Measurements from ENCODE around the gene CRX.
"Not testable (repeated sequence)": the region's sequence is repeated elsewhere in the genome, so short reads cannot be mapped to it uniquely, and the experiment has no call there.

The CRX gene

GRCh38 chr19:47818221-47818620 lies 3.5 kb upstream of the CRX start:
- not testable (repeated sequence) for DNase-seq (ENCODE audit: low spot score); H3K36me3 Mint-ChIP-seq (ENCODE audit: low read depth); H3K4me1 Mint-ChIP-seq (ENCODE audit: low read depth); H3K9me3 Mint-ChIP-seq; H3K27ac Mint-ChIP-seq; H3K4me3 Mint-ChIP-seq
- H3K27me3 Mint-ChIP-seq (ENCODE audit: low read depth): peaks cover 19% of the 10 kb centered on the region

- no peak for DNase-seq (ENCODE audit: low spot score)
- H3K9me3 Mint-ChIP-seq: no peaks in the 10 kb centered on the region
- peaks cover 3% of the 10 kb centered on the region for H3K4me1 Mint-ChIP-seq (ENCODE audit: low read depth)
- peaks cover 19% of the 10 kb centered on the region for H3K27me3 Mint-ChIP-seq (ENCODE audit: low read depth)
- H3K4me3 Mint-ChIP-seq: peak overlapping the region; percentile 9
- H3K36me3 Mint-ChIP-seq (ENCODE audit: low read depth): no peaks in the 10 kb centered on the region
- H3K27ac Mint-ChIP-seq: no peak overlapping the region
Measured at GRCh38 chr19:47819858-47820257, 1.9 kb upstream of the CRX start.

- Mint-ChIP-seq H3K4me1 (ENCODE audit: low read depth) (peaks cover 3% of the 10 kb centered on the region), H3K27ac (no peak overlapping the region), H3K27me3 (ENCODE audit: low read depth) (peaks cover 19% of the 10 kb centered on the region), H3K36me3 (ENCODE audit: low read depth) (no peaks in the 10 kb centered on the region), H3K4me3 (no peak overlapping the region), H3K9me3 (no peaks in the 10 kb centered on the region)
- DNase-seq (ENCODE audit: low spot score): no peak
Measured at GRCh38 chr19:47820410-47820809, 1.3 kb upstream of the CRX start.

DNA sequence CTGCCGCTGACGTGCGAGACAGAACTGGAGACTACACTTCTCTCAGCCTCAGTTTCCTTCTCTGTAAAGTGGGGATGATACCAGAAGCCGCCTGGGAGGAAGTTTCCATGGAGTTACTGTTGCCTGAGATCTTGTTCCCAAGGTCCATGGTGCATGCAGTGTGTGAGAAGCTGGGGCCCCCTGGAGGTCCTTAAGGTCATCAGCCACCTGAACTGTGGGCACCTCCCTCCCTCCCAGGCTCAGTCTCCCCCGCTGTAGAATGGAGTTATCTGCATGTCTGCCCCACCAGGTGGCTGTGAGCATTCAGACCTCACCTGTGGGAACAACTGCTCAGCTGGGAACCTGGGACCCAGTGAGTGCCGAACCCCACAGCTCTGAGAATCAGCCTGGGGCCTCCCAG lies 2.7 kb downstream of the CRX start:
- H3K36me3 Mint-ChIP-seq (ENCODE audit: low read depth): no peaks in the 10 kb centered on the region
- DNase-seq (ENCODE audit: low spot score): no peak
- H3K9me3 Mint-ChIP-seq: no peaks in the 10 kb centered on the region
- peaks cover 3% of the 10 kb centered on the region for H3K4me1 Mint-ChIP-seq (ENCODE audit: low read depth)
- no peak overlapping the region for H3K27ac Mint-ChIP-seq
- peaks cover 13% of the 10 kb centered on the region for H3K27me3 Mint-ChIP-seq (ENCODE audit: low read depth)
- H3K4me3 Mint-ChIP-seq: no peak overlapping the region

GRCh38 chr19:47826800-47827199 lies 5.1 kb downstream of the CRX start:
- H3K36me3 Mint-ChIP-seq (ENCODE audit: low read depth): no peaks in the 10 kb centered on the region
- DNase-seq (ENCODE audit: low spot score): no peak
- H3K4me3 Mint-ChIP-seq: no peak overlapping the region
- H3K9me3 Mint-ChIP-seq: no peaks in the 10 kb centered on the region
- no peaks in the 10 kb centered on the region for H3K4me1 Mint-ChIP-seq (ENCODE audit: low read depth)
- H3K27ac Mint-ChIP-seq: no peak overlapping the region
- no peaks in the 10 kb centered on the region for H3K27me3 Mint-ChIP-seq (ENCODE audit: low read depth)

DNA sequence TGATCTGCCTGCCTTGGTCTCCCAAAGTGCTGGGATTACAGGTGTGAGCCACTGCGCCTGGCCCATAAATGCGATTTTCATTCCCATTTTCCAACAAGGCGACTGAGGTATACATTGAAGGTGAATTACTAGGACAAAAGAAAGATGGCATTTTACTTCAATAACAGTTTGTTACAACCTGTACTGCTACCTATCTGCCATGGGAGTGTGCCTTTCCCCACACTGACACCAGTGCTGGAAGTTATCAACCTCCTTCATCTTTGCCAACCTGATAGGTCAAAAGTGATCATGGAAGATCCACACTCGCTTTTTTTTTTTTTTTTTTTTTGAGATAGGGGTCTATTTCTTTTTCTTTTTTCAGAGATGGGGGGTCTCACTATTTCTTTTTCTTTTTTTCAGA lies 11.0 kb downstream of the CRX start:
- Mint-ChIP-seq H3K4me3 (no peak overlapping the region), H3K36me3 (ENCODE audit: low read depth) (no peaks in the 10 kb centered on the region), H3K27me3 (ENCODE audit: low read depth) (no peaks in the 10 kb centered on the region), H3K4me1 (ENCODE audit: low read depth) (no peaks in the 10 kb centered on the region), H3K9me3 (no peaks in the 10 kb centered on the region), H3K27ac (no peak overlapping the region)
- DNase-seq (ENCODE audit: low spot score): no peak

- no peak overlapping the region for H3K27ac Mint-ChIP-seq
- no peak overlapping the region for H3K4me3 Mint-ChIP-seq
- H3K4me1 Mint-ChIP-seq (ENCODE audit: low read depth): no peaks in the 10 kb centered on the region
- DNase-seq (ENCODE audit: low spot score): no peak
- H3K27me3 Mint-ChIP-seq (ENCODE audit: low read depth): no peaks in the 10 kb centered on the region
- no peaks in the 10 kb centered on the region for H3K36me3 Mint-ChIP-seq (ENCODE audit: low read depth)
- H3K9me3 Mint-ChIP-seq: no peaks in the 10 kb centered on the region
Measured at GRCh38 chr19:47836038-47836437, 14.3 kb downstream of the CRX start.

- DNase-seq (ENCODE audit: low spot score): no peak
- Mint-ChIP-seq H3K36me3 (ENCODE audit: low read depth) (no peaks in the 10 kb centered on the region), H3K27me3 (ENCODE audit: low read depth) (peaks cover 8% of the 10 kb centered on the region), H3K27ac (no peak overlapping the region), H3K4me1 (ENCODE audit: low read depth) (no peaks in the 10 kb centered on the region), H3K4me3 (no peak overlapping the region), H3K9me3 (no peaks in the 10 kb centered on the region)
Measured at GRCh38 chr19:47839411-47839810, 17.7 kb downstream of the CRX start.

DNA sequence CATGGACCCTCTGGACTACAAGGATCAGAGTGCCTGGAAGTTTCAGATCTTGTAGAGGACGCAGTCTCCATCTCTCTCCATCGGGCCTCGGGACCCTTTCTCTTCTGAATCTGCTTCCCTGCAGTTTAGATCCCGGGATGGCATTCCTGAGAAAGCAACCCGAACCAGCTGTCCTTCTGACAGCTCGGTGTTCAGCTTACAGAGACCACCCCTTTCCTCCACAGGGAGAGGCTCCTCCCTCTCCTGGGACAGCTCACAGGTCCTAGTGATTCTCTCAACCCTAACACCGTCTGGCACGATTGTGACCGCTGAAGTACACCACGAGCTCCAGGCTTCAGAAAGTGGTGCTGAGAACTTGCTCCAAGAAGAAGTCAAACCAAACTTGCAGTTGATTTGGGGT lies 18.2 kb downstream of the CRX start:
- H3K4me1 Mint-ChIP-seq (ENCODE audit: low read depth): no peaks in the 10 kb centered on the region
- no peak overlapping the region for H3K4me3 Mint-ChIP-seq
- no peaks in the 10 kb centered on the region for H3K9me3 Mint-ChIP-seq
- H3K36me3 Mint-ChIP-seq (ENCODE audit: low read depth): no peaks in the 10 kb centered on the region
- DNase-seq (ENCODE audit: low spot score): no peak
- H3K27me3 Mint-ChIP-seq (ENCODE audit: low read depth): peaks cover 8% of the 10 kb centered on the region
- H3K27ac Mint-ChIP-seq: no peak overlapping the region

GRCh38 chr19:47842941-47843340 lies 21.2 kb downstream of the CRX start:
- no peak for DNase-seq (ENCODE audit: low spot score)
- no peak overlapping the region for H3K4me3 Mint-ChIP-seq
- no peaks in the 10 kb centered on the region for H3K4me1 Mint-ChIP-seq (ENCODE audit: low read depth)
- no peaks in the 10 kb centered on the region for H3K9me3 Mint-ChIP-seq
- H3K36me3 Mint-ChIP-seq (ENCODE audit: low read depth): no peaks in the 10 kb centered on the region
- no peak overlapping the region for H3K27ac Mint-ChIP-seq
- peaks cover 8% of the 10 kb centered on the region for H3K27me3 Mint-ChIP-seq (ENCODE audit: low read depth)

GRCh38 chr19:47848425-47848822 lies 26.7 kb downstream of the CRX start:
- H3K27me3 Mint-ChIP-seq (ENCODE audit: low read depth): peaks cover 32% of the 10 kb centered on the region
- peak overlapping the region; percentile 5 for H3K4me3 Mint-ChIP-seq

DNA sequence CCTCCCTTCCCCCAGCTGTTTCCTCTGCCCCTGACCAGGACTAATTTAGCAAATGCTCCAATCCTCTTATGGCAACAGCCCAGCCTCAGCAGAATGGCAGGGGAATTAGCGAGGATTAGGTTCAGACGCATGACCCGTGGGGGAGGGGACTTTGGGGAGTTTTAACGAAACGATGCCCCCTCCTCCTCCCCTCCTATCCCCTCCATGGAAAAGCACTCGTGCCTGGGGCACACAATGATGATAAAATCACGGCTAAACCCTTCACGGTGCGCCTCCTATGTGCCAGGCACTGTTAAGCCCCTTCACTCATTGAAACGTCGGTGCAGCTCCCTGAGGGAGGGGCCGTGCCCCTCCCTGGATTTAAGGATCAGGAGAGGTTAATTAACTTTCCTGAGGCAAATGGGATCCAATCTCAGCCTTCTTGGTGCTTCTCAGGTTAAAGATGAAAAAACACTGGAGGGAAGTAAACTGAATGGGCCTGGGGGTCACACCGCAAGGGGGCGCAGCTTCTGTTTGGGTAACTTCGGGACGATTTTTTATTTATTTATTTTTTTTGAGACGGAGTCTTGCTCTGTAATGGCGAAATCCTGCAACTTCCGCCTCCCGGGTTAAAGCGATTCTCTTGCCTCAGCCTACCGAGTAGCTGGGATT lies 27.2 kb downstream of the CRX start:
- Mint-ChIP-seq H3K9me3 (no peaks in the 10 kb centered on the region), H3K27ac (no peak overlapping the region), H3K4me1 (ENCODE audit: low read depth) (peaks cover 8% of the 10 kb centered on the region), H3K36me3 (ENCODE audit: low read depth) (no peaks in the 10 kb centered on the region), H3K27me3 (ENCODE audit: low read depth) (peaks cover 33% of the 10 kb centered on the region), H3K4me3 (peak overlapping the region; percentile 5)
- peak; percentile 10 for DNase-seq (ENCODE audit: low spot score)

More at GRCh38 chr19:47848425-47848822, 26.7 kb downstream of the CRX start:
- Mint-ChIP-seq H3K36me3 (ENCODE audit: low read depth) (no peaks in the 10 kb centered on the region), H3K27ac (no peak overlapping the region), H3K9me3 (no peaks in the 10 kb centered on the region), H3K4me1 (ENCODE audit: low read depth) (peaks cover 4% of the 10 kb centered on the region)
- DNase-seq (ENCODE audit: low spot score): no peak

DNA sequence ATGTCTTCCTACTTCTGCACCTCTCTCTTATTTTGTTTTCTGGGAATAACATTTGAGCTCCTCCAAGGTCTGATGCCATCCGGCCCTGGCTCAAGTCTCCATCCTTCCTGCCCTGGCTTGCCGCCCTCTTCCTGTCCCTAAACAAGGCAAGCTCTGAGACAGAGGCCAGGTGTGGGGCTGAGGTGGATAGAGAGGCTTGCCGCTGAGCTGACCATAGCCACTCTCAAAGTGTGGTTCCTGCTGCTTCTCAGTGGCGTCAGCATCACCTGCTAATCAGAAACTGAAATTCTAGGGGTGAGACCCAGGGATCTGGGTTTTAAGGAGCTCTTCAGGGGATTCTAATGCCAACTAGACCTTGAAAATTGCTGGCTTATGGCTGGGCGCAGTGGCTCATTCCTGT lies 31.3 kb downstream of the CRX start:
- H3K27ac Mint-ChIP-seq: no peak overlapping the region
- H3K4me3 Mint-ChIP-seq: no peak overlapping the region
- no peaks in the 10 kb centered on the region for H3K36me3 Mint-ChIP-seq (ENCODE audit: low read depth)
- peaks cover 34% of the 10 kb centered on the region for H3K27me3 Mint-ChIP-seq (ENCODE audit: low read depth)
- peaks cover 10% of the 10 kb centered on the region for H3K4me1 Mint-ChIP-seq (ENCODE audit: low read depth)
- H3K9me3 Mint-ChIP-seq: no peaks in the 10 kb centered on the region
- DNase-seq (ENCODE audit: low spot score): no peak

DNA sequence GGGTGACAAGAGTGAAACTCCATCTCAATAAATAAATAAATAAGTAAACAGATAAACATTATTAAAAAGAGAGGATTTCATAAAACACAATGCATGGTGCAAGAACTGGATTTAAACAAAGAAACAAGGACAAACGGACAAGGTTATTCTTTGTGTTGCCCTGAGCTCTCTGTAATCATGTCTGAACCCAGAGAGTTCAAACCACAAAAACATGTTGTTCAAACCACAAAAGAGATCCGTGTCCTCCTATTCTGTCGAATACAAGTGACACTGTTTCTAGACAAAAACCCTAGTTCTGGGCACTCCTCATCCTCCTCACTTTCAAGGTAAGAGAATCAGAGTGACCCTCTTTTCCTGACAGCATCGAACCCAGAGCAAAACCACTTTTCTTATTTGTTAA lies 32.7 kb downstream of the CRX start:
- Mint-ChIP-seq H3K4me1 (ENCODE audit: low read depth) (peaks cover 8% of the 10 kb centered on the region), H3K4me3 (no peak overlapping the region), H3K27ac (no peak overlapping the region), H3K27me3 (ENCODE audit: low read depth) (peaks cover 23% of the 10 kb centered on the region), H3K36me3 (ENCODE audit: low read depth) (no peaks in the 10 kb centered on the region), H3K9me3 (no peaks in the 10 kb centered on the region)
- no peak for DNase-seq (ENCODE audit: low spot score)

GRCh38 chr19:47858231-47858630 lies 36.5 kb downstream of the CRX start:
- not testable (repeated sequence) for DNase-seq (ENCODE audit: low spot score); H3K27me3 Mint-ChIP-seq (ENCODE audit: low read depth); H3K4me3 Mint-ChIP-seq; H3K9me3 Mint-ChIP-seq; H3K4me1 Mint-ChIP-seq (ENCODE audit: low read depth); H3K27ac Mint-ChIP-seq; H3K36me3 Mint-ChIP-seq (ENCODE audit: low read depth)
